Liver (tissue), 9 donors: Measurements from ENCODE around the gene GNG7. TPM values are rescaled to one million over a fixed set of nuclear protein-coding genes. Genes with fewer than 3 reads are reported as not detected.

Source experiments
- DNase-seq: peaks from one replicate; pipeline ENCODE4 v3.0.0-alpha.2; 2017; ENCODE audit warnings: low spot score
- H3K27ac ChIP-seq, 2 donors: one replicate each; pipeline ENCODE4 v1.7.0; 2013; ENCODE audit warnings: inconsistent platforms in 2 of 2, low read length in 2 of 2, control low read depth in 1 of 2, low read depth in 1 of 2, mild to moderate bottlenecking in 1 of 2
- H3K27me3 ChIP-seq, 4 donors: one replicate each; pipeline versions ENCODE4 v1.6.1 to v1.7.0; 2013; ENCODE audit warnings: low read length in 3 of 4, inconsistent platforms in 1 of 4, mild to moderate bottlenecking in 1 of 4, moderate library complexity in 1 of 4; ENCODE audit not compliant: control insufficient read depth in 4 of 4, insufficient read depth in 4 of 4
- H3K36me3 ChIP-seq, 4 donors: one replicate each; pipeline versions ENCODE4 v1.6.1 to v1.7.0; 2013; ENCODE audit warnings: low read length in 3 of 4, mild to moderate bottlenecking in 3 of 4, low read depth in 1 of 4, moderate library complexity in 1 of 4; ENCODE audit not compliant: control insufficient read depth in 4 of 4, insufficient read depth in 3 of 4
- H3K4me1 ChIP-seq, 4 donors: one replicate each; pipeline versions ENCODE4 v1.6.1 to v1.7.0; 2013; ENCODE audit warnings: low read length in 3 of 4, mild to moderate bottlenecking in 3 of 4, moderate library complexity in 1 of 4; ENCODE audit not compliant: control insufficient read depth in 4 of 4, insufficient read depth in 4 of 4
- H3K4me3 ChIP-seq, 3 donors: one replicate each; pipeline versions ENCODE4 v1.6.1 to v1.7.0; 2013; ENCODE audit warnings: low read length in 3 of 3, control low read depth in 1 of 3, low read depth in 1 of 3, mild to moderate bottlenecking in 1 of 3
- H3K9ac ChIP-seq, 2 donors: one replicate each; pipeline ENCODE4 v1.7.0; 2013; ENCODE audit warnings: low read length in 2 of 2, mild to moderate bottlenecking in 2 of 2, moderate library complexity in 2 of 2, control low read depth in 1 of 2, low read depth in 1 of 2
- H3K9me3 ChIP-seq, 4 donors: one replicate each; pipeline versions ENCODE4 v1.6.1 to v1.7.0; 2013; ENCODE audit warnings: low read length in 3 of 4; ENCODE audit not compliant: control insufficient read depth in 4 of 4
- ATF3 ChIP-seq: IDR thresholded peaks from 2 replicates; pipeline ENCODE4 v1.6.1; 2016; ENCODE audit warnings: antibody characterized with exemption
- CTCF ChIP-seq: fragments of 150-350 bp; IDR thresholded peaks from 2 replicates; pipeline ENCODE4 v1.5.1; 2017; ENCODE audit warnings: improper control_type of control experiment, low read depth, low read length; ENCODE audit not compliant: missing input control
- EGR1 ChIP-seq, 2 donors: IDR thresholded peaks; 2 replicates each; pipeline ENCODE4 v1.6.1; 2016 to 2018; ENCODE audit warnings: antibody characterized with exemption in 2 of 2, low read depth in 2 of 2
- FOXA1 ChIP-seq: IDR thresholded peaks from 2 replicates; pipeline ENCODE4 v1.6.1; 2016; ENCODE audit warnings: antibody characterized with exemption
- FOXA2 ChIP-seq: IDR thresholded peaks from 2 replicates; pipeline ENCODE4 v1.6.1; 2016; ENCODE audit warnings: antibody characterized with exemption
- GABPA ChIP-seq, 2 donors: IDR thresholded peaks in 1 of 2; conservative IDR thresholded peaks in 1 of 2; 2 replicates each; pipeline ENCODE4 v1.6.1; 2016; ENCODE audit warnings: antibody characterized with exemption in 2 of 2, mild to moderate bottlenecking in 1 of 2, moderate library complexity in 1 of 2
- HNF4A ChIP-seq, 2 donors: conservative IDR thresholded peaks; 2 replicates each; pipeline ENCODE4 v1.6.1; 2016; ENCODE audit warnings: antibody characterized with exemption in 2 of 2, mild to moderate bottlenecking in 2 of 2
- HNF4G ChIP-seq: IDR thresholded peaks from 2 replicates; pipeline ENCODE4 v1.6.1; 2016; ENCODE audit warnings: antibody characterized with exemption
- JUND ChIP-seq, 2 donors: IDR thresholded peaks; 2 replicates each; pipeline ENCODE4 v1.6.1; 2016; ENCODE audit warnings: antibody characterized with exemption in 2 of 2
- MAX ChIP-seq: IDR thresholded peaks from 2 replicates; pipeline ENCODE4 v1.6.1; 2016; ENCODE audit warnings: antibody characterized with exemption
- NR2F2 ChIP-seq: IDR thresholded peaks from 2 replicates; pipeline ENCODE4 v1.6.1; 2016; ENCODE audit warnings: antibody characterized with exemption
- RAD21 ChIP-seq, 2 donors: IDR thresholded peaks; 2 replicates each; pipeline ENCODE4 v1.6.1; 2016; ENCODE audit warnings: antibody characterized with exemption in 2 of 2, mild to moderate bottlenecking in 2 of 2
- REST ChIP-seq: IDR thresholded peaks from 2 replicates; pipeline ENCODE4 v1.6.1; 2016; ENCODE audit warnings: antibody characterized with exemption, mild to moderate bottlenecking
- RXRA ChIP-seq, 2 donors: IDR thresholded peaks; 2 replicates each; pipeline ENCODE4 v1.6.1; 2017 to 2018; ENCODE audit warnings: antibody characterized with exemption in 2 of 2, mild to moderate bottlenecking in 1 of 2
- SP1 ChIP-seq: IDR thresholded peaks from 2 replicates; pipeline ENCODE4 v1.6.1; 2018; ENCODE audit warnings: antibody characterized with exemption, mild to moderate bottlenecking
- TAF1 ChIP-seq: conservative IDR thresholded peaks from 2 replicates; pipeline ENCODE4 v1.6.1; 2016; ENCODE audit warnings: antibody characterized with exemption, mild to moderate bottlenecking
- YY1 ChIP-seq: IDR thresholded peaks from 2 replicates; pipeline ENCODE4 v1.6.1; 2016; ENCODE audit warnings: antibody characterized with exemption, mild to moderate bottlenecking
- ZBTB33 ChIP-seq: IDR thresholded peaks from 2 replicates; pipeline ENCODE4 v1.6.1; 2016; ENCODE audit warnings: antibody characterized with exemption
- WGBS: extraction: QIAGEN DNeasy Blood & Tissue Kit; methylation state at CpG from one replicate; pipeline ENCODE4 v1.1.7; 2013; 5-methylcytosine and 5-hydroxymethylcytosine counted together
- polyA plus RNA-seq, 2 donors: library from polyadenylated mRNA; stranded (reverse) in 1 of 2; unstranded in 1 of 2; fragments of 200-250 nt in 1 of 2; fragments of >200 nt in 1 of 2; fragmentation: Nextera tagmentation in 1 of 2; extraction: Ambion mirVana in 1 of 2; gene quantifications; one replicate each; pipeline versions ENCODE4 v1.2.1 to v1.2.3, GENCODE V29; 2013 to 2015
- total RNA-seq, 2 donors: library from RNA; depleted of rRNA; stranded (reverse); fragments of >200 nt; gene quantifications; one replicate each; pipeline ENCODE4 v1.2.3, GENCODE V29; 2014
- donor health status: healthy.
- donor health status: healthy.
- donor health status: healthy.
- donor health status: healthy.
- donor health status: healthy.

Gene GNG7
- total and polyA plus RNA-seq, 4 donors = 0.75 to 1.9 (median 1.1) TPM

GRCh38 chr19:2546128-2547032 lies 156.1 kb downstream of the GNG7 start:
- peak; percentile 74 for DNase-seq
- Histone ChIP-seq H3K9ac (peak overlapping the region; percentile 26 to 48), H3K27ac (peak overlapping the region; percentile 81 to 84), H3K4me3 (peak overlapping the region; percentile 1 to 38 (median 36)), H3K27me3 (no peaks in the 10 kb centered on the region), H3K4me1 (peaks cover 16 to 41% (median 27%) of the 10 kb centered on the region in 4 donors), H3K36me3 (no peaks in the 10 kb centered on the region), H3K9me3 (no peaks in the 10 kb centered on the region)
- TF ChIP-seq YY1 (peak; percentile 5), GABPA (IDR thresholded peaks at IDR 0.05 in 1 of 2, conservative IDR thresholded peaks at IDR 0.05 in 1 of 2) (no peak), FOXA1 (peak; percentile 44), EGR1 (IDR thresholded peaks at IDR 0.05; ENCODE audit: low read depth in 2 of 2) (peak; percentile 67 to 68), RXRA (IDR thresholded peaks at IDR 0.05) (peak; percentile 96 to 99), RAD21 (IDR thresholded peaks at IDR 0.05) (peak in 1 of 2 donors; percentile 21), FOXA2 (no peak), HNF4A (conservative IDR thresholded peaks at IDR 0.05) (peak in 1 of 2 donors; percentile 66), CTCF (no peak), JUND (IDR thresholded peaks at IDR 0.05) (peak; percentile 65 to 74), SP1 (peak; percentile 85), ATF3 (peak; percentile 80), REST (peak; percentile 22), HNF4G (no peak), TAF1 (peak; percentile 51), ZBTB33 (no peak), NR2F2 (peak; percentile 84), MAX (no peak)
- WGBS = 19% methylated on average over 50 of the region's 50 CpGs
